IPS-11a (cell line): Measurements from ENCODE around the gene OTOG.

Experiments
- H3K4me3 ChIP-seq: one replicate; pipeline ENCODE4 v1.5.1; 2013; ENCODE audit warnings: low read depth, low read length, control low read depth

The OTOG gene

GRCh38 chr11:17602105-17603001, 55.3 kb downstream of the OTOG start:
- no peak overlapping the region for H3K4me3 ChIP-seq

GRCh38 chr11:17603056-17603825, 56.2 kb downstream of the OTOG start:
- H3K4me3 ChIP-seq = no peak overlapping the region

- H3K4me3 ChIP-seq = no peak overlapping the region
Observed at GRCh38 chr11:17604201-17604914, 57.3 kb downstream of the OTOG start.

- H3K4me3 ChIP-seq = no peak overlapping the region
Observed at GRCh38 chr11:17604915-17605233, 57.8 kb downstream of the OTOG start.

- no peak overlapping the region for H3K4me3 ChIP-seq
Observed at GRCh38 chr11:17605651-17606122, 58.6 kb downstream of the OTOG start.

- no peak overlapping the region for H3K4me3 ChIP-seq
Observed at GRCh38 chr11:17606233-17607082, 59.4 kb downstream of the OTOG start.

- H3K4me3 ChIP-seq = no peak overlapping the region
Observed at GRCh38 chr11:17607083-17607429, 60.0 kb downstream of the OTOG start.

GRCh38 chr11:17607591-17608570, 60.8 kb downstream of the OTOG start:
- no peak overlapping the region for H3K4me3 ChIP-seq

GRCh38 chr11:17608821-17609220, 61.8 kb downstream of the OTOG start:
- H3K4me3 ChIP-seq = no peak overlapping the region

GRCh38 chr11:17609291-17610084, 62.4 kb downstream of the OTOG start:
- H3K4me3 ChIP-seq = no peak overlapping the region

GRCh38 chr11:17610085-17610894, 63.2 kb downstream of the OTOG start:
- no peak overlapping the region for H3K4me3 ChIP-seq

- no peak overlapping the region for H3K4me3 ChIP-seq
Observed at GRCh38 chr11:17611049-17611448, 64.0 kb downstream of the OTOG start.

GRCh38 chr11:17611503-17612220, 64.6 kb downstream of the OTOG start:
- no peak overlapping the region for H3K4me3 ChIP-seq

- H3K4me3 ChIP-seq = no peak overlapping the region
Observed at GRCh38 chr11:17612221-17613188, 65.4 kb downstream of the OTOG start.

GRCh38 chr11:17613428-17613962, 66.4 kb downstream of the OTOG start:
- no peak overlapping the region for H3K4me3 ChIP-seq

GRCh38 chr11:17613983-17614382, 66.9 kb downstream of the OTOG start:
- no peak overlapping the region for H3K4me3 ChIP-seq
